GM19238 (cell line): ENCODE results near the gene KIF23.

Experiments
- DNase-seq: peaks from one replicate; pipeline ENCODE4 v3.0.0; 2011; ENCODE audit warnings: low spot score; ENCODE audit not compliant: insufficient read length

Gene KIF23

DNA sequence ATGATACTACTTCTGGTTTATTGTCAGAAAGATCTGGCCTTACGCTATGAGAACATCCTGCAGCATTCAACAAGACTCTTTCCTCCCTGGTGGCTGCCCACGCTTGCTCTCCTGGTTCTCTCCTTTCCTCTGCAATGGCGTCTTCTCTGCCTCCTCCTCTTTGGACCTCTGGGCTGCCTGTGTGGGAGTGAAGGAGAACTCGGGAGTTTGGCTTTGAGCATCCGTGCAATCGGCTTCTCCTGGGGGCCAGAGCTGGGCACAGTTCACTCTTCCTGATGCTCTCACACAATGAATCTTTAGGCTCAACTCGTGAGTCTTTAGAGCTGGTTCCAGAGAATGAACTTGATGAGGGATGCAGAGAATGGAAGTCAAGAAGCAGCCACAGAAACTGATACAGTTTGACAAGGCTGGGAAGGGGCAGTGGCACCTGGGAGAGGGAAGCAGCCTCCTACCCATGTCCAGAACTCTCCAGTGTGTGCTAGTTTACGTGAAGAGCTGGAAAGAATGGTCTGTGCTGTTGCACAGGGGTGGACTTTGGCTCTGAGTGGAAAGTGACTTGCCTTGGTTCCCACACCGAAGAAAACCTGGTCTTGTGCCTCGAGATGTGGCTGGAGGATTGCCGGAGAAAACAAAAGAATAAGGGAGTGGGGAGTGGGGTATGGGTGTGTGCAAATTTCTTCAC lies 76.3 kb downstream of the KIF23 start:
- no peak for DNase-seq

DNA sequence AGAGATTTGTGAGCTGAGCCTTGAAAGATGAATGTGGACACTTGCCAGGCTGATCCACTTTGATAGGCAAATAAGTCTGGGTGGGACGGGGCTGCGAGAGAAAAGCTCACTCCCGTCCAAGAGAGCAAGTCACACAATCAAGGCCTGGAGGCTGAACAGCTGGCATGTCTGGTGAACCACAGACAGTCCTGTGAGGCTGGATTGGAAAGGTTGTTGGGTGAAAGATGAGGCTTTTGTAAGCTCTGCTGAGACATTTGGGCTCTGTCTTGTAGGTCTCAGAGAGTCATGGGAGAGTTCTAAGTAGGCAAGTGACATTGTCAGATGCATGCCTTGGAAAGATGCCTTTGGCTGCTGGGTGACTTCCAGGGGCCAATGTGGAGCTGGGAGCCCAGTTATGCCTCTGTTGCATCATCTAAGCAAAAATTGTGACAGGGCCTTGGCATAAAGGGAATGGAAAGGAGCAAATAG lies 76.9 kb downstream of the KIF23 start:
- DNase-seq: no peak

DNA sequence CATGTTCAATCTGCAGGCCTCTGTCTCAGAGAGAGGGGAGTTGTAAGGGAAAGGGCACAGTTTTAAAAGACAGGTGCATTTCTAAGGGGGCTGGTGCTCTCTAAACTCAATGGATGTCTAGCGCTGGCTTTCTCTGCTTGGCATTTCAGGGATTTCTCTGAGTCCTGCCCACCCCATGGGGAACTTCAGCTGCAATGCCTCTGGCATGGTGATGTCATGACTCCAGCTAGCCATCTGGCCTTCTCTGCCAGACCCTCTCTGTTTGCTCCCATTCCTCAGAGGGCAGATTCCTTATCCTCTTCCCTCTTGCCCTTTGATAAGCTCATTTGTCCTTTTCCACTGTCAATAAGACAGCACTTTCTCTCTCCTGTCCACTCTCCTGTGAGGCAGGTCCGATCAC lies 79.3 kb downstream of the KIF23 start:
- DNase-seq: no peak

DNA sequence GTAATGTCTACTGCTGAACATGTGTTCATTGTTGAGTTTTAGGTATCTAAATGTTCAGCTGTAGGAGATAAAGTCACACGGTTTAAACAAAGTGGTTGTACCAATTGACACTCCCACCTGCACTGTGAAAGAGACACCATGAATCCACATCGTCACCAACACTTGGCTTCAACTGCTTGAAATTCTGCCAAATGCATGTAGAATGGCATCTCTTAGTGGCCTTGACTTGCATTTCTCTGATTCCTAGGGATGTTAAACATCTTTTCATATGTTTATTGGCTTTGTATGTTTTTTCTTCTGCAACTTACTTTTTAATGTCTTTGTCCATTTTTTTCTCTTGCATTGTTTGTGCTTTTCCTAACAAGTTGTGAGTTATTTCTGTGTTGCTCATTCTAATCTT lies 81.9 kb downstream of the KIF23 start:
- no peak for DNase-seq

DNA sequence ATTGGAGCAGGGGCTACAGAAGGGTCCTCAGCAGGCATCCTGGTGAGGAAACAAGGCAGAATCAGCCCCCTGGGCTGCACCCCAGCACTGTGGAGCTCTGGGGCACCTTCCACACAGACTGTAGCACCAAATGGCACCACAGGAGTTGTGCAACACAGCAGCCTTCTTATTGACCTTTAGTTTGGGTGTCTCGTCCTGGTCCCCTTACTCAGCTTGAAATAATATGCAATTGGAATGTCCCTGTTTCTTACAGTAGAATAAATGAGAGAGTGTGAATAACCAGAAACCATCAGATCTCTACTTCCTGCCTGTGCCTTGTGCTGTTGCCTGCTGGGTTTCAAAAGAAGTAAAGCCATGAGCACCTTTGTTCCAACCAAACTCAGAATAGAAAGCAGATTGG lies 82.9 kb downstream of the KIF23 start:
- no peak for DNase-seq

DNA sequence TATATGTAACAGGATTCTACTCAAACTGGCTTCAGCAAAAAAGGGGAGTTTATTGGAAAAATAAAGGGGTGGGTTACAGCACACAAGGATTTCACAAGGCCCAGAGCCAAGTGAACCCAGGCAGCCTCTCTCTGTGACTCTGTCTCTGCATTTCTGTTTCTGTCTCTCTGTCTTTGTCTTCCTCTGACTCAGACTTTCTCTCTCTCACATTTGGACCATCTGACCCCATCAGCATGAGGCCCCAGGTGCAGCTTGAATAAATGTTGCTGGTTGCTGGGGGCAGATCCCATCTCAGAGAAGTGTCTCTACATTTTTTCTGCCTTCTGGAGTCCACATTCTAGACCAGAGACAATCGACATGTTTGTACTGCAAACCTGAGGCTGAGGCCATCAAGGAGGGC lies 83.5 kb downstream of the KIF23 start:
- no peak for DNase-seq
